ENCODE results near the gene TRMO. TPM values are rescaled to one million over a fixed set of nuclear protein-coding genes. Genes with fewer than 3 reads are reported as not detected.

Gene TRMO, protein sequence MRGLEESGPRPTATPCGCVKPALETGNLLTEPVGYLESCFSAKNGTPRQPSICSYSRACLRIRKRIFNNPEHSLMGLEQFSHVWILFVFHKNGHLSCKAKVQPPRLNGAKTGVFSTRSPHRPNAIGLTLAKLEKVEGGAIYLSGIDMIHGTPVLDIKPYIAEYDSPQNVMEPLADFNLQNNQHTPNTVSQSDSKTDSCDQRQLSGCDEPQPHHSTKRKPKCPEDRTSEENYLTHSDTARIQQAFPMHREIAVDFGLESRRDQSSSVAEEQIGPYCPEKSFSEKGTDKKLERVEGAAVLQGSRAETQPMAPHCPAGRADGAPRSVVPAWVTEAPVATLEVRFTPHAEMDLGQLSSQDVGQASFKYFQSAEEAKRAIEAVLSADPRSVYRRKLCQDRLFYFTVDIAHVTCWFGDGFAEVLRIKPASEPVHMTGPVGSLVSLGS
- 21.2 and 24.1 TPM in 2 replicates for total RNA-seq

DNA sequence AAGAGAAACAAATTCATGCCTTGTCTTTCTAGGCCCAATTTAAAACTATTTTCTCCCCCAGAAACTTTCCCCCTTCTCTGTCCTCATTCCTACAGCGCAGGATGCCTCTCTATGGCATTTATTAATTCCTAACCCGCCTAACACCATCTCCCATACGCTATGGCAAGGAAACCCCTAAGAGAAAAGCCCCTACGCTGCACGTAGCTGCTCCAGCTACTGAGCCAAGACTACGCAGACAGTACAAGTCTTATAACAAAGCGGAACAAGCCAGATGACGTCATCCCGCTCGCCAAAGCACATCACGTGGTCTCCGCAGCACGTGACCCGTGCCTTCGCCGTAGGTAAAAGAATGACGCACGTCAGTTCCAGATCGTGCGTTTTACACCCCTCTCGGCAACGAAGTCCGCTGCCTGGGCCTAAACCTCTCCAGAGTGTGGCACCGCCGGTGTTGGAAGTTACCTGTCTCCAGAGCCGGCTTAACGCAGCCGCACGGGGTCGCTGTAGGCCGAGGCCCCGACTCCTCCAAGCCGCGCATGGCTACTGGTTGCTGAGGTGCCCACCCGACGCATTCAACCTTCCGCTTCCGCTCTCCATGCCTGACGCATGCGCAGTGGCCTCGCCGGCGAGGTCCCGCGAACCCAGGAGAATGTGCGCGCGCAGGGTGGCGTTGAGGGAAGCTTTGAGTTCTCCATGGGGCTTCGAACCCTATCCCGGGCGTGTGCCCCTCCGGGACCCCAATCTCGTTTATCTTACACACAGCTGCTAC, at the start of gene TRMO:
TRMO (minus strand) TSS at position 542 of the 766 bp plus-strand sequence; CDS start at position 535, 7 bp downstream.

GRCh38 chr9:97938081-97938644, 15.9 kb upstream of the TRMO start, which contains the start of gene HEMGN:
Gene HEMGN, minus strand, starts transcription at chr9:97938172. Its CDS starts 36 bp downstream, at chr9:97938136.

Other genes starting within 250 kb of the TRMO start
- gene XPA, start 225.2 kb downstream of the TRMO start, total RNA-seq = 5.5 and 7.5 TPM in 2 replicates
- 3.8 and 7.9 TPM in 2 replicates for gene FOXE1, start 69.3 kb downstream of the TRMO start, total RNA-seq
- not detected in 2 replicates for gene HEMGN, start 15.7 kb upstream of the TRMO start, total RNA-seq
- 13.0 and 29.1 TPM in 2 replicates for gene ANP32B, start 60.8 kb upstream of the TRMO start, total RNA-seq
- 43.2 and 82.7 TPM in 2 replicates for gene NANS, start 134.2 kb upstream of the TRMO start, total RNA-seq
- gene TRIM14, start 196.7 kb upstream of the TRMO start, total RNA-seq = 4.1 and 16.7 TPM in 2 replicates

Data from nasal cavity respiratory epithelium epithelial cell of viscerocranial mucosa (primary cell).